Measurements from ENCODE around the gene MT1HL1.

DNA sequence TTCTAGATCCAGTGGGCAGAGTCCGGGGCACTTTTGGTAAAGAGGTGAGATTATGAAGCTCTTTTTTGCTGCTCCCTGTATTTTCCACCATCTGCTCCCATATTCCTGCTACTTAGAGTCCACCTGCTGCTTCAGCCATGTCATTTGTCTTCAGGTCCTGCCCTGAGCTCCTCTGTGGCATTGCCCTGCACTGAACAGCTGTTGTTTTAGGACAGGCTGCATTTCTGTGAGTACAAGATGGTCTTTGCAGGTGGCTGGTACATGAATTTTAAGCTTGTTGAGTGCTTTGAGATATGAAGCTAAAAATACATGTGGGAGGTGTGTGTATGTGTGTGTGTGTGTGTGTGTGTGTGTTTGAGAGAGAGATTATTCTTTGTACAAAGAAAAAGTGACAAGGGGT is 21.9 kb downstream of the MT1HL1 start:
- TF ChIP-seq GATA2 (IDR thresholded peaks at IDR 0.05; ENCODE audit: low read depth, low read length) (no peak), GATA3 (IDR thresholded peaks at IDR 0.05; ENCODE audit: low read depth, low read length) (no peak)

Measured in SH-SY5Y (cell line).